Measurements from ENCODE around the gene MEX3D. TPM values are rescaled to one million over a fixed set of nuclear protein-coding genes. Genes with fewer than 3 reads are reported as not detected.
"Not testable (repeated sequence)": the region's sequence is repeated elsewhere in the genome, so short reads cannot be mapped to it uniquely, and the experiment has no call there.

Gene MEX3D
- total RNA-seq, 1 donor from 2014 or later, result 44.0 TPM

DNA sequence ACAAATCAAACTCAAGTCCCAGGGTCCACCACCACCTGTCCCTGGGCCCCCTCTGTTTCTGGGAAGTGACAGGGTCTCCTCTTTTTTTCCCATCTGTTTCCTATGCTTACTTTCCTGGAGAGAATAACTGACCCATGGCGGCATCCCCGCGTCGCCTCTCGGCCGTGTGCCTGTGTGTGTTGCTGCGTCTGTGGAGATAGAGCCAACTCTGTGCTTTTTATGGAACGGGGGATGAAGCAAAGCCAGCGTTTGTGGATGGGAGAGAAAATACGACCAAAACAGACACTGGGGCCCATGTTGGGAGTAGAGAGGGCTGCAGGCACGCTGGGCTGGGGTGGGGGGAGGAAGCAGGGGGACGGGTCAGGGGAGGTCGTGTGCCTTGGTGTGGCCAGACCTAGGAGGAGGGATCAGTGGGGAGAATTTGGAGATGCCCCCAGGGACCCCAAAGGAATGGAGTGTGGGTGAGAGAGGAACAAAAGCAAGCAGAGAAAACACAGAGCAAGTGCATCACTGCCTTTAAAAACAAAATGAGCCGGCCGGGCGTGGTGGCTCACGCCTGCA lies 27.7 kb downstream of the MEX3D start:
- DNase-seq (ENCODE audit: low read depth), result no peak

DNA sequence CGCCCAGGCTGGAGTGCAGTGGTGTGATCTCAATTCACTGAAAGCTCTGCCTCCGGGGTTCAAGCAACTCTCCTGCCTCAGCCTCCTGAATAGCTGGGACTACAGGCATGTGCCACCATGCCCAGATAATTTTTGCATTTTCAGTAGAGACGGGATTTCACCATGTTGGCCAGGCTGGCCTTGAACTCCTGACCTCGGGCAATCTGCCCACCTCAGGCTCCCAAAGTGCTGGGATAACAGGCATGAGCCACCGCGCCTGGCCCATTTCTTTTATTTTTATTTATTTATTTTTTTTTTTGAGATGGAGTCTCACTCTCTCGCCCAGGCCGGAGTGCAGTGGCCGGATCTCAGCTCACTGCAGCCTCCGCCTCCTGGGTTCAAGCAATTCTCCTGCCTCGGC lies 28.4 kb downstream of the MEX3D start:
- DNase-seq (ENCODE audit: low read depth), result not testable (repeated sequence)

DNA sequence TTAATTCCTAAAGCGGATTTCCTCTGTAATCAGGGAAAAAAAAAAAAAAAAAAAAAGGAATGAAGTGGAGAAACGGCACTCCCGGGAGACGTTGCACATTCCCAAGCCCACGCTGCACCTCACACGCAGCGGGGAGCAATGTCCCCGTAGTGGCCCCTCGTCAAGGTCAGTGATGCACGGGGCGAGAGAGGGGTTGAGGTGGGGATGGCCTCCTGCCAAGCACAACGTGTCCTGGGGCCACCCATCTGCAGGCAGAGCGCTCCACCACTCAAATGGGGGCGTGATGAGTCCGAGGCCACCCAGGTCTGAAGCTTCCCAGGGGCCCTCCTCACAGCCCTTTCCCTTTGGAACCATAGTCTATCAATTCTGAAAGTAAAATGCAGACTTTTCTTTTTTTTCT lies 29.1 kb downstream of the MEX3D start:
- DNase-seq (ENCODE audit: low read depth), result no peak

DNA sequence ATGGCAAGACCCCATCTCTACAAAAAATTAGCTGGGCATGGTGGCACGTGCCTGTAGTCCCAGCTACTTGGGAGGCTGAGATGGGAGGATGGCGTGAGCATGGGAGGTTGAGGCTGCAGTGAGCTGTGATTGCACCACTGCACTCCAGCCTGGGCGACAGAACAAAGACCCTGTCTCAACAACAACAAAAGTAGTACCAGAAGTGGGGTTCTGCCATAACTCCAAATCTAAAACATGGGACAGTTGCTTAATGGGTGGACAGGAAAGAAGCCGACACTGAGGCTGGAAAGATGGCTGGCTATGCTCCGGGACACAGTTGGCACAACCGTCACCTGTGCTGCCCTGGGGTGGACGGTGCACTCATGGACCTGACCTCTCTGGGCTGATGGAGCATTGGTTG lies 32.4 kb downstream of the MEX3D start:
- not testable (repeated sequence) for DNase-seq (ENCODE audit: low read depth)

DNA sequence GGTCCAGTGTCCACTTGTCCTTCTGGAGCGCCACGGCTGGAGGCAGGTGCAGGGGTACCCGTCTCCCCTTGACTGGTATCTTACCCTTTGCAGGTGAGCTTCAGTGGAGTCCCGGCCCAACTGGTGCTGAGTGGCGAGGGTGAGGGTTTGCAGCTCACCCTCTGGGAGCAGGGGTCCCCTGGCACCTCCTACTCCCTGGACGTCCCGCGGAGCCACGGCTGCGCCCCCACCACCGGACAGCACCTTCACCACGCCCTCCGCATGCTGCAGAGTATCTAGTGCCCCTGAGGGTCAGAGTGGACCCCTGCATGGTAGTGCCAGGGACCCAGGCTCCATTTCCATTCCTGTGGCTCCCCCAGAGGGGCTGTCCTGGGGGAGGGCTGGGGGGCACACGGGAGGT lies 33.2 kb downstream of the MEX3D start:
- DNase-seq (ENCODE audit: low read depth), result no peak

DNA sequence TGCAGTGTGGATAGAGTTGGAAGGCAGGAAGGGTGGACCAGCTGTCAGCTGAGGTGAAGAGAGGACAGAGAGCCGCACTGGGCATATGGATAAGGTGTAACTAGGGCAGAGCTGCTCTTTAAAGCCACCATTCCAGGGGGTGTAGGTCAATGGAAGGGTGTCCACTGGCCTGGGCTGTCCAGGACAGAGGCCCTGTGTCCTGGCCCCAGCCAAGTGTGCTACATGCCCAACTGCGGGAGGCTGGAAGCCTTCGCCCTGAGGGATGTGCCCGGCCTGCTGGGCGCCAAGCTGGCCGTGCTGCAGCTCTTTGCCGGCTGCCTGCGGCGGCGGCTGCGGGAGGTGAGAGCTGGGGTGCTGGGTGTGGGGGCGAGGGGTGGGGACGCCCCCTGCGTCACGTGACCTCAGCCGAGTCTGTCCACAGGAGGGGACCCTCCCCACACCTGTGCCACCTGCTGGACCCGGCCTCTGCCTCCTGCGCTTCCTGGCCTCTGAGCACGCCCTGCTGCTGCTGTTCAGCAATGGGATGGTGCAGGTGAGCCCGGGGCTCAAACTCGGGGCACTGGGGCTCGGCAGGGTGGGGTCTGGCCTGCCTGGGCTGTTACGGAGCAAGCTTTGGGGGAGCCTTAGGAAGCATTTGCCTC lies 34.5 kb downstream of the MEX3D start:
- no peak for DNase-seq (ENCODE audit: low read depth)

DNA sequence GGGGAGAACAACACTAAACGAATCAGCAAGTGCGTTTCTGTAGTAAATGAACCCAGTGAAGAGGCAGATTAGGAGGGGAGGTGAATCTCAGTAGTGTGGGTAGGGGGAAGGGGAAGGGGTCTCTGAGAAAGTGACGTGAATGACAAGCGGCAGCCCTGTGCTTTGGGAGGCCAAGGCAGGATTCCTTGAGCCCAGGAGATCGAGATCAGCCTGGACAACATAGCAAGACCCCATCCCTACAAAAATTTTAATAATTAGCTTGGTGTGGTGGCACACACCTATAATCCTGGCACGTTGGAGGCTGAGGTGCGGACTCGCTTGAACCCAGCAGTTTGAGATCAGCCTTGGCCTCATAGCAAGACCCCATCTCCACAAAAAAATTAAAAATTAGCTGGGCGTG lies 36.1 kb downstream of the MEX3D start:
- no peak for DNase-seq (ENCODE audit: low read depth)

DNA sequence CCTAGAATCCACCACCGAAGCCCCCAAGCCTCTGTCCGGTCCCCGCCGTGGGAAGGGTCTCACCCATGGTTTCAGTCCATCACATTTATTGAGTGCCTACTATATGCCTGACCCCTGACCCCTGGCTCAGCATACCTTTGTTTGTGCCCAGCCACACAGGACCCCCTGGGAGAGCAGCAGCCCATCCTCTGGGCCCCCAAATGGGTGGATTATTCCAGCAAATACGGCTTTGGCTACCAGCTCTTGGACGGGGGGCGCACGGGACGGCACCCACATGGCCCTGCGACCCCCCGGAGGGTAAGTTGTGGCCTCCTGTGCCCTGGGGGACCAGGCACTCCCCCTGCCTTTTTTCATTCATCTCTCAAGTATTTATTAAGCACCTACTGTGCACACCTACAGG lies 36.5 kb downstream of the MEX3D start:
- DNase-seq (ENCODE audit: low read depth), result no peak

DNA sequence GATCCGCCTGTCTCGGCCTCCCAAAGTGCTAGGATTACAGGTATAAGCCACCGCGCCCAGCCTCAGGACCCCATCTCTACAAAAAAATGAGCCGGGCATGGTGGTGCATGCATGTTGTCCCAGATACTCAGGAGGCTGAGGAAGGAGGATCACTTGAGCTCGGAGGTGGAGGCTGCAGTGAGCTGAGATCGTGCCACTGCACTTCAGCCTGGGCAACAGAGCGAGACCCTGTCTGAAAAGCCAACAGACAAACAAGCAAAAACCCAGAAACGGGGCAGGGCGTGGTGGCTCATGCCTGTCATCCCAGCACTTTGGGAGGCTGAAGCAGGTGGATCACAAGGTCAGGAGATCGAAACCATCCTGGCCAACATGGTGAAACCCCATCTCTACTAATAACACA lies 37.3 kb downstream of the MEX3D start:
- DNase-seq (ENCODE audit: low read depth), result not testable (repeated sequence)

DNA sequence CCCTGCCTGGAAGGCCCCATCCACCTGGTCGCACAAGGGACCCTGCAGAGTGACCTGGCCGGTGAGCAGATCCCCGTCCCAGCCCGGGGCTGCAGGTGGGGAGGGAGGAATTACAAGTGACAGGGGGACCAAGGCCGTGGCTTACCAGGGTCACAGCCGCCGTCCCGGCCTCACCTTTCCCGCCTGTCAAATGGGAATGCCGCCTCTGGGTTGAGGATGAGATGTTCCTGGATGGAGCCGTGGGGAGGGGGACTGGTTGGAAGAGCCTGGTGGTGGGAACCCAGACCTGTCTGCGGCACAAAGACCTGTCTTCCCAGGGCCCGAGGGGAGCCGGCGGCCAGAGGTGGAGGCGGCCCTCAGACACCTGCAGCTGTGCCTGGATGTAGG lies 38.7 kb downstream of the MEX3D start:
- DNase-seq (ENCODE audit: low read depth), result no peak

DNA sequence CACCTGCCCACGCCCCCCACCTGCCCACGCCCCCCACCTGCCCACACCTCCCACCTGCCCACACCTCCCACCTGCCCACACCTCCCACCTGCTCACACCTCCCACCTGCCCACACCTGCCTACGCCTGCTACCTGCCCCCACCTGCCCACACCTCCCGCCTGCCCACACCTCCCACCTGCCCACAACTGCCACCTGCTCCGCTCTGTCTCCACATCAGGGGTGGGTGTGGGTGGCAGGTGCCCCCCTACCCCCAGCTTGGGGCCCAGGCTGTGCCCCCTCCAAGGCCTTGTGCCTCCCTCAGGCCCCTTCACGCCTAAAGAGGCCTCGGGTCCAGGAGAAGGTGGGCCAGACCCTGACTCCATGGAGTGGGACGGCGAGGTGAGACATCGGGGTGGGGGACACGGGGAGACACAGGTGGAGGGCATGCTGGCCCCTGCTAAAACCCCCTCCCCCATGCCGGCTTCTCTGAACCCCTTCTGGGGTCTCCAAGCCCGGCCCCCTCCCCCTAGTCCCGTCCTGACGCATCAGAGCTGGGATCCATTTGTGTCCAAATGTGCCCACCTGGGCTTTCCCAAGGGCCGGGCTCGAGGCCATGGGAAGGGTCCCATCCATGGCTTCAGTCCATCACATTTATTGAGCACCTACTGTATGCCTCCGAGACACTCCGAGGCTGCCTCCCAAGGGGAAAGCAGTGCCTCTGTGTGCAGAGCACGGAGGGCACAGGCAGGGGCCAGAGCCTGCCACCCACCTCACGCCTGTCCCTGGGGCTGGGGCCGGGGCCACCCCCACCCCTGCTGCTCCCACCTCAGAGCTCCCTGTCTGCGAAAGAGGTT lies 39.3 kb downstream of the MEX3D start:
- DNase-seq (ENCODE audit: low read depth), result no peak

DNA sequence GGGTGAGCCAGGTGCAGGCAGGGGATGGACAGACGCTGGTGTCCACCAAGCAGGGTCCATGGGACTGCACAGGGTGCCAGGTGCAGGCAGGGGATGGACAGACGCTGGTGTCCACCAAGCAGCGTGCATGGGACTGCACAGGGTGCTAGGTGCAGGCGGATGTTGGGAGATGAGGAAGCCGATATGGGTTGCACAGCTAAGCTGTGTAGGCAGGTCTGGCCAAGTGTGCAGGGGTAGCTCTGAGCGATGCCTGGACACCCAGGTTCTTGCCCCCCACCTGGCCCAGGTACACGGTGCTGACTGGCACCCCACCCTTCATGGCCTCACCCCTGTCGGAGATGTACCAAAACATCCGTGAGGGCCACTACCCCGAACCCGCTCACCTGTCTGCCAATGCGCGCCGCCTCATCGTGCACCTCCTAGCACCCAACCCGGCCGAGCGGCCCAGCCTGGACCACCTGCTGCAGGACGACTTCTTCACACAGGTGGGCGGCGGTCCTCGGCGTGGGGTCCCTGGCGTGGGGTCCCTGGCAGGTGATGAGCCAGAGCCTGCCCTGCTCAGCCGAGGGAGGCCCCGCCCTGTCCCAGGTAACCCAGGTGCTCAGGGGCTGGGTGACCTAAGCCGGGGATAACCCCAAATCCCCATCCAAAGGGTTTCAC lies 40.3 kb downstream of the MEX3D start:
- DNase-seq (ENCODE audit: low read depth), result no peak

DNA sequence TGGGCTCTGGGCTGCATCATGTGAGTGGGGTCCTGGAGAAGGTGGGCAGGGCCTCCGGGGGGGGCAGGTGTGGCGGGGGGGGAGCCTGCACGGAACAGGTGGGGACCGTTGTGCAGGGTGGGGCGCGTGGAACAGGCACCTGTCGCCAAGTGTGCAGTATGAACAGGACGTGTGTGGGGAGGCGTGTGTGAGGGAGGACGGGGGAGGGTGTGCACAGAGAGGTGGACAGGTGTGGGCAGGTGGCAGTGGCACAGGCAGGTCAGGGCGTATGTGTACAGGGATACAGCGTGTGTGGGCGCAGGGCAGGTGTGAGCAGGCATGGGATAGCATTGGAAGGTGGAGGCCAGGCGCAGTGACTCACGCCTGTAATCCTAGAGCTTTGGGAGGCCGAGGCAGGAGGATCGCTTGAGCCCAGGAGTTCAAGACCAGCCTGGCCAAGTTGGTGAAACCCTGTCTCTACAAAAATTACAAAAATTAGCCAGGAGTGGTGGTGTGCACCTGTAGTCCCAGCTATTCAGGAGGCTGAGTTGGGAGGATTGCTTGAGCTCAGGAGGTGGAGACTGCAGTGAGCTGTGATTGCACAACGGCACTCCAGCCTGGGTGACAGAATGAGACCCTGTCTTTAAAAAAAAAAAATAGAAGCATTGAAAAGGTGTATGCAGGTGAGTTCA lies 41.0 kb downstream of the MEX3D start:
- DNase-seq (ENCODE audit: low read depth), result no peak

DNA sequence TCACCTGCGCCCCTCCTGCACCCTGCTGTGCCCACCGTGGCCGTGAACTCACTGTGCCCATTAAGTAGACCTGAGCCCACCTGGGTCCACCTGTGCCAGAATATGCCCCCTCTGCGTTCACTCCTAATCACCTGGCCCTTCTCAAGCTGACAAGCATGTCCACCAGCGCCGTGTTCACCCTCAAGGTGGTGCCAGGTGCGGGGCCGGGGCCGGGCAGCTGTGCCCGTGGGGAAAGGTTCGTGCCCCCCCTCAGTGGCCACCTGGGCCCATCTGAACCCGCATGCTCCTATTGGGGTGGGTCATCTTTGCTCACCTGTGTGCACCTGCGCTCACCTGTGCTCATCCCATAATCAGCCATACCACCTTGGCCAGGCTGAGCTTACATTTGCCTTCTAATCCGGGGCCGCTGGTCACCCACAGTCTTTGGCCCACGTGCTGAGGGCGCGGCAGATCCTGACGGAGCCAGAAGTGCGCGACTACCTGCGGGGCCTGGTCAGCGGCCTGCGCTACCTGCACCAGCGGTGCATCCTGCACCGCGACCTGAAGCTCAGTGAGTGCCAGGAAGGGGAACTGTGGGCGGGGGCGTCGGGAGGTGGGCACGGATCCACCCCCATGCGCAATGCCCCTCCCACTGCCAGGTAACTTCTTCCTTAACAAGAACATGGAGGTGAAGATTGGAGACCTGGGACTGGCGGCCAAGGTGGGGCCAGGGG lies 41.9 kb downstream of the MEX3D start:
- no peak for DNase-seq (ENCODE audit: low read depth)

DNA sequence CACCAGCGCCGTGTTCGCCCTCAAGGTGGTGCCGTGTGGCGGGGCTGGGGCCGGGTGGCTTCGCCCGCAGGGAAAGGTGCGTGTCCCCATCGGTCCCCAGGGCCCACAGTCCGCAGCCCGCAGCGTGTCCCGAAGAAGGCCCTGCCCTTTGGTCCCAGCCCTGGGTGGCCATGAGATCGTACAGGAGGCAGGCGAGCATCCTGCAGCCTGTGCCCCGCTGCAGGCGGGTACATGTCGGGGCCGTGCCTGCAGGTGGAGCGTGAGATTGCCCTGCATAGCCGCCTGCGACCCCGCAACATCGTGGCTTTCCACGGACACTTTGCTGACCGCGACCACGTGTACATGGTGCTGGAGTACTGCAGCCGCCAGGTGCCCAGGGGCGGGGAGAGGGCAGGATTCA lies 42.8 kb downstream of the MEX3D start:
- DNase-seq (ENCODE audit: low read depth), result no peak

DNA sequence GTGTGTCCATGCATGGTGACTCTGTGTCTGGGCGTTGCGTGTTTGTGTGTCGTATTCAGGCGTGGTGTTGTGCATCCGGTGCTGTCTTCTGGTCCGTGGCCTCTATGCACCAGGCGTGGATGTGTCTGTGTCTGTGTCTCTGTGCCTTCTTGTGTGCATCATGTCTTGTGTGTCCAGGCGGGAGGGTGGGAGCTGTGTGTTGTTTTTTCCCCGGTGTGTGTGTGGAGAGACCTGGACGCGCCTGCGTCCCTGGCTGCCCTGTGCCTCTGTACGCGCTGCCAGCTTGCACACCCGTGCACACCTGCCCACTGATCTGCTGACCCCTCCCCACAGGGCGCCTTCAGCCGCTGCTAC lies 43.2 kb downstream of the MEX3D start:
- no peak for DNase-seq (ENCODE audit: low read depth)

DNA sequence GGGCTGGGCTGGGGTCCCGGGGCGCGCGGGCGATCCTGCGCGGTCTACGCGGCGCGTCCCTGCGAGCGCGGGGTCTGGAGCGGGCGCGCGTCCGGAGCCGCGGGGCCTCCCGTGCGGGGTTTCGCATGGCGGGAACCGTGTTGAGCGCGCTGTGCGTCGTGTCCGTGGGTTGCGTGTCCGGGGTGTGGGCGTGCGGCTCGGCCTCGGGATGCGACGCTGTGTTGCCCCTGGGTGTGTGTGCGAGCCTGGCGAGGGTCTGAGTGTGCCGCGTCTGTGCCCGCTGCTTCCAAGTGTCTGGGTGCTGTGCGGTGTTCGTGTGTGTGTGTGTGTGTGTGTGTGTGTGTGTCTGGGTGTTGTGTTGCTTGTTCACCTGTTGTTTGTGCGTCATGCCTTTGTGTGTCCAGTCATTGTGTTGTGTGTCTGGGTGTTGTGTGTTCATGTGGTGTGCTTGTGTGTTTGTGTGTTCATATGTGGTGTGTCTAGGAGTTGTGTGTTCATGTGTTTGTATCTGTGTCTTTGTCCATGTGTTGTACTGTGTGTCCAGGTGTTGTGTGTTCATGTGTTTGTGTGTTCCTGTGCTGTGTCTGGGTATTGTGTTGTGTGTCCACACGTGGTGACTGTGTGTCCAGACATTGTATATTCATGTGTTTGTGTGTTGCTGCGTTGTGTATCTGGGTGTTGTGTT lies 43.7 kb downstream of the MEX3D start:
- no peak for DNase-seq (ENCODE audit: low read depth)

DNA sequence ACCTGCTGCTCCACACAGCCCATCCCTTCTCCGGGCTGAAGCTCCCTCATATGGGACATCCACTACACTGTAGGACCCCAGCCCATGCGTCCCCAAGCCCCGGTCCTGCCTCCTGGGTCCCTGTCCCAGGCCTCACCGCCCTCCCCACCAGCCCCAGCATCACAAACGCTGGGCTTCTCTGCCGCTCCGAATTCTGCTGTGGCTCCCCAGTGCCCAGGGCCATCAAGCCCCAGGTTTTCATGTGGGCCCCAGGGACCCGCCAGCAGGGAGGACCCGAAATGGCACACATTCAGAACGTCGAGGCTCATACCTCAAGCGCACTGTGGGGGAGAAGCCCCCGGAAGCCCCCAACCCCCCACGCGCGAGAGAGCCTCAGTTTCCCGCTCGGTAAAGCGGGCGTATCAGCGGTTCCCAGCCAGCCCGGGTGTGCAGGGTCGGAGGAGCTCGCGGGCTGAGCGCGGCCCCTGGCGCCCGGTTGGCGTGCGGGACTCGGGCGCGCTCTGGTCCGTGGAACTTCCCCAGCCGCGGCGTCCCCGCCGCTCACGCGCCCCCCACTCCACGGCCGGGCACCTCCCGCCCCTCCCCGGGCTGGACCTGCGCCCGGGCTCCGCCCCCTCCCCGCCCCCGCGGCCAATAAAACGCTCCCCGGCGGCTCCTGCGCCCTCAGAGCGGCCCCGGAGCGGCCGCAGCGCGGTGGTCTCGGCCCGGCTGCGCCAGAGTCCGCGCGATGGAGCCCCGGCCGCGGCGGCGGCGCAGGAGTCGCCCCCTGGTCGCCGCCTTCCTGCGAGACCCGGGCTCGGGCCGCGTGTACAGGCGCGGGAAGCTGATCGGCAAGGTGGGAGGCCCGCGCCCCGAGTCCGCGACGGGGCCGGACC lies 44.5 kb downstream of the MEX3D start, which contains the start of gene PLK5:
PLK5 (plus strand) TSS at position 666 of the 875 bp plus-strand sequence. CDS start 2,920 bp downstream, outside the sequence.
- DNase-seq (ENCODE audit: low read depth), result no peak

DNA sequence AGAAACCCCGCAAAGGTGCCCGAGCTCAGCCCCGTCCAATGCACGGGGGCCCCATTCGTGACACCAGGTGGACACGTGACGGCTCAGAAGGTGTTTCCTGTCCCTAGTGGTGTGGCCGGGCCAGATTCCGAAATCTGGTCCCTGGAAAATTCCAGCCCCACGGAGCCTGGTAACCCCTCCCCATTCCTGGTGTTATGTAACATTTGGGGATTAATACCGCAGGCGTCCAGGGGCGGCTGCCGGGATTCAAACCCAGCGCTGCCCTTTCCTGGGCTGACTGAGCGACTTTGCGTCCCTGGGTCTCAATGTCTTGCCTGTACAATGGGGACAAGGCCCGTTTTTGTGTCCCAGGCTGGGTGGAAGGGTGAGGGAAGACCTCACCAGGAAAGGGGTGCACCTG lies 45.3 kb downstream of the MEX3D start:
- no peak for DNase-seq (ENCODE audit: low read depth)
